WTC11 (cell line): Measurements from ENCODE around the gene RNPEPL1. TPM values are rescaled to one million over a fixed set of nuclear protein-coding genes. Genes with fewer than 3 reads are reported as not detected.

Experiments
- ATAC-seq: fragments of 200-7000 bp; cut with Tn5 transposase; 2 replicates; pipeline ENCODE4 v1.10.0; 2021; ENCODE audit warnings: mild to moderate bottlenecking, moderate library complexity
- CTCF ChIA-PET: fragments of 300-600 bp; sonication (Branson Sonifier 250); formaldehyde crosslinking; loops from one replicate; lab custom pipeline; 2021; ENCODE audit warnings: antibody characterized with exemption; lab: Charles Lee
- POLR2A ChIA-PET: fragments of 350-600 bp; sonication (Branson Sonifier 250); formaldehyde crosslinking; loops from one replicate; lab custom pipeline; 2021; ENCODE audit warnings: antibody characterized with exemption; lab: Charles Lee
- DNase-seq: peaks from one replicate; pipeline ENCODE4 v3.0.0; 2021; ENCODE audit warnings: low spot score
- H3K27ac Mint-ChIP-seq: 2 replicates; pipeline ENCODE4 v1.8.0; 2021; ENCODE audit warnings: mixed read lengths
- H3K27me3 Mint-ChIP-seq: 2 replicates; pipeline ENCODE4 v1.8.0; 2021; ENCODE audit warnings: low read depth, mild to moderate bottlenecking, moderate library complexity, mixed read lengths
- H3K36me3 Mint-ChIP-seq: 2 replicates; pipeline ENCODE4 v1.8.0; 2021; ENCODE audit warnings: mixed read lengths
- H3K4me1 Mint-ChIP-seq: 2 replicates; pipeline ENCODE4 v1.8.0; 2022; ENCODE audit warnings: mixed read lengths
- H3K4me3 Mint-ChIP-seq: 2 replicates; pipeline ENCODE4 v1.8.0; 2021; ENCODE audit warnings: mild to moderate bottlenecking, moderate library complexity, mixed read lengths
- H3K9me3 Mint-ChIP-seq: 2 replicates; pipeline ENCODE4 v1.8.0; 2021; ENCODE audit warnings: mixed read lengths
- ATF1 ChIP-seq: sonication (generic); formaldehyde crosslinking; IDR thresholded peaks from 2 replicates; pipeline ENCODE4 v1.8.1; 2023; ENCODE audit warnings: mild to moderate bottlenecking, moderate library complexity, missing genetic modification reagents
- EMX1 ChIP-seq: fragments of 250-450 bp; sonication (Bioruptor Pico); IDR thresholded peaks from 2 replicates; pipeline ENCODE4 v1.8.0; 2021; ENCODE audit warnings: mild to moderate bottlenecking
- ESRRA ChIP-seq: sonication (generic); formaldehyde crosslinking; IDR thresholded peaks from 2 replicates; pipeline ENCODE4 v1.8.1; 2022; ENCODE audit warnings: mild to moderate bottlenecking, missing genetic modification reagents, borderline replicate concordance
- ETV6 ChIP-seq: sonication (generic); formaldehyde crosslinking; IDR thresholded peaks from 2 replicates; pipeline ENCODE4 v1.8.1; 2022; ENCODE audit warnings: mild to moderate bottlenecking, missing genetic modification reagents
- FOXP1 ChIP-seq: sonication (generic); formaldehyde crosslinking; IDR thresholded peaks from 2 replicates; pipeline ENCODE4 v1.8.0; 2022; ENCODE audit warnings: missing genetic modification reagents, mild to moderate bottlenecking, moderate library complexity, borderline replicate concordance
- GABPB1 ChIP-seq: sonication (generic); formaldehyde crosslinking; IDR thresholded peaks from 2 replicates; pipeline ENCODE4 v1.8.1; 2023; ENCODE audit warnings: mild to moderate bottlenecking, missing genetic modification reagents
- GRHL2 ChIP-seq: fragments of 250-450 bp; sonication (Bioruptor Pico); IDR thresholded peaks from 2 replicates; pipeline ENCODE4 v1.8.0; 2022; ENCODE audit warnings: mild to moderate bottlenecking, moderate library complexity; ENCODE audit not compliant: insufficient replicate concordance, severe bottlenecking
- GTF2I ChIP-seq: fragments of 250-450 bp; sonication (Bioruptor Pico); conservative IDR thresholded peaks from 2 replicates; pipeline ENCODE4 v1.4.0; 2021; ENCODE audit warnings: mild to moderate bottlenecking
- IRF1 ChIP-seq: sonication (generic); formaldehyde crosslinking; IDR thresholded peaks from 2 replicates; pipeline ENCODE4 v1.8.0; 2023; ENCODE audit warnings: missing genetic modification reagents
- NR1H2 ChIP-seq: sonication (generic); formaldehyde crosslinking; IDR thresholded peaks from 2 replicates; pipeline ENCODE4 v1.9.0; 2021; ENCODE audit warnings: mild to moderate bottlenecking, moderate library complexity, missing genetic modification reagents
- PRRX2 ChIP-seq: fragments of 250-450 bp; sonication (Bioruptor Pico); IDR thresholded peaks from 2 replicates; pipeline ENCODE4 v1.8.0; 2021; ENCODE audit warnings: mild to moderate bottlenecking
- RORB ChIP-seq: fragments of 250-450 bp; sonication (Bioruptor Pico); IDR thresholded peaks from 2 replicates; pipeline ENCODE4 v1.9.0; 2021; ENCODE audit warnings: mild to moderate bottlenecking
- SMAD4 ChIP-seq: sonication (generic); formaldehyde crosslinking; IDR thresholded peaks from 2 replicates; pipeline ENCODE4 v1.8.0; 2022; ENCODE audit warnings: mild to moderate bottlenecking, missing genetic modification reagents
- SOX15 ChIP-seq: fragments of 250-450 bp; sonication (Bioruptor Pico); IDR thresholded peaks from 2 replicates; pipeline ENCODE4 v1.9.0; 2021; ENCODE audit warnings: mild to moderate bottlenecking
- TEAD1 ChIP-seq: sonication (generic); formaldehyde crosslinking; IDR thresholded peaks from 2 replicates; pipeline ENCODE4 v1.8.0; 2022; ENCODE audit warnings: mild to moderate bottlenecking, missing genetic modification reagents
- ZNF138 ChIP-seq: sonication (generic); formaldehyde crosslinking; conservative IDR thresholded peaks from 2 replicates; pipeline ENCODE4 v1.8.1; 2022; ENCODE audit warnings: mild to moderate bottlenecking, moderate library complexity, missing genetic modification reagents
- ZNF281 ChIP-seq: sonication (generic); formaldehyde crosslinking; IDR thresholded peaks from 2 replicates; pipeline ENCODE4 v1.8.0; 2023; ENCODE audit warnings: mild to moderate bottlenecking, missing genetic modification reagents
- ZNF396 ChIP-seq: fragments of 250-450 bp; sonication (Bioruptor Pico); IDR thresholded peaks from 2 replicates; pipeline ENCODE4 v1.8.0; 2021; ENCODE audit warnings: mild to moderate bottlenecking, moderate library complexity, borderline replicate concordance
- ZNF416 ChIP-seq: fragments of 250-450 bp; sonication (Bioruptor Pico); IDR thresholded peaks from 2 replicates; pipeline ENCODE4 v1.9.0; 2021; ENCODE audit warnings: mild to moderate bottlenecking, inconsistent platforms
- ZNF423 ChIP-seq: fragments of 250-450 bp; sonication (Bioruptor Pico); IDR thresholded peaks from 2 replicates; pipeline ENCODE4 v2.1.2; 2022; ENCODE audit warnings: mild to moderate bottlenecking, moderate library complexity
- total RNA-seq: library from RNA; stranded (reverse); gene quantifications from 3 replicates; pipeline ENCODE4 v1.2.3, GENCODE V29; 2021
- TF ChIP-seq, protein P1 (sequence below): sonication (generic); formaldehyde crosslinking; IDR thresholded peaks from 2 replicates; pipeline ENCODE4 v1.8.0; 2023; ENCODE audit warnings: missing genetic modification reagents, mild to moderate bottlenecking, borderline replicate concordance
- TF ChIP-seq, protein P2 (sequence below): fragments of 250-450 bp; sonication (Bioruptor Pico); IDR thresholded peaks from 2 replicates; pipeline ENCODE4 v1.8.0; 2021; ENCODE audit warnings: mild to moderate bottlenecking
- TF ChIP-seq, protein P3 (sequence below): sonication (generic); formaldehyde crosslinking; IDR thresholded peaks from 2 replicates; pipeline ENCODE4 v1.8.1; 2022; ENCODE audit warnings: mild to moderate bottlenecking, missing genetic modification reagents, moderate library complexity, borderline replicate concordance
- TF ChIP-seq, protein P4 (sequence below): sonication (generic); formaldehyde crosslinking; IDR thresholded peaks from 2 replicates; pipeline ENCODE4 v1.8.0; 2022; ENCODE audit warnings: mild to moderate bottlenecking, missing genetic modification reagents
- TF ChIP-seq, protein P5 (sequence below): fragments of 250-450 bp; sonication (Bioruptor Pico); IDR thresholded peaks from 2 replicates; pipeline ENCODE4 v1.9.0; 2021; ENCODE audit warnings: mild to moderate bottlenecking

RNPEPL1 gene
- total RNA-seq, 1 experiment from 2014 or later = 18.8 TPM

DNA sequence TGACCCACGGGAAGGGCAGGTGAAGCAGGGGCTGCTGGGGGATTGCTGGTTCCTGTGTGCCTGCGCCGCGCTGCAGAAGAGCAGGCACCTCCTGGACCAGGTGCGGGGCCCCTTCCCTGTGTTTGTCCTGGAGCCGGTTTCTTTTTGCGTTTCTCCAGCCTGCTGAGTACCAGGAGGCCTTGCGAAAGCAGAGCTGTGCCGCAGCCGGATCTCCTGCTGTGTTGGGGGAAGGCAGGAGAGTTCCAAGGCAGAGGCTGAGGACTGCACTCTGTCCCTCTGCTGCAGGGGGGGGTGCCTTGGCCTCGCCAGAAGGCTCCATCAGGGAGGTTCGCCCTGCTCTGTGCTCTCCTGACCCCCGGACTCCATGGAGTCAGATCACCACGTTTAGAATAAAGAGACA, 21.1 kb downstream of the RNPEPL1 start (continued):
- TF ChIP-seq, protein P1, sequence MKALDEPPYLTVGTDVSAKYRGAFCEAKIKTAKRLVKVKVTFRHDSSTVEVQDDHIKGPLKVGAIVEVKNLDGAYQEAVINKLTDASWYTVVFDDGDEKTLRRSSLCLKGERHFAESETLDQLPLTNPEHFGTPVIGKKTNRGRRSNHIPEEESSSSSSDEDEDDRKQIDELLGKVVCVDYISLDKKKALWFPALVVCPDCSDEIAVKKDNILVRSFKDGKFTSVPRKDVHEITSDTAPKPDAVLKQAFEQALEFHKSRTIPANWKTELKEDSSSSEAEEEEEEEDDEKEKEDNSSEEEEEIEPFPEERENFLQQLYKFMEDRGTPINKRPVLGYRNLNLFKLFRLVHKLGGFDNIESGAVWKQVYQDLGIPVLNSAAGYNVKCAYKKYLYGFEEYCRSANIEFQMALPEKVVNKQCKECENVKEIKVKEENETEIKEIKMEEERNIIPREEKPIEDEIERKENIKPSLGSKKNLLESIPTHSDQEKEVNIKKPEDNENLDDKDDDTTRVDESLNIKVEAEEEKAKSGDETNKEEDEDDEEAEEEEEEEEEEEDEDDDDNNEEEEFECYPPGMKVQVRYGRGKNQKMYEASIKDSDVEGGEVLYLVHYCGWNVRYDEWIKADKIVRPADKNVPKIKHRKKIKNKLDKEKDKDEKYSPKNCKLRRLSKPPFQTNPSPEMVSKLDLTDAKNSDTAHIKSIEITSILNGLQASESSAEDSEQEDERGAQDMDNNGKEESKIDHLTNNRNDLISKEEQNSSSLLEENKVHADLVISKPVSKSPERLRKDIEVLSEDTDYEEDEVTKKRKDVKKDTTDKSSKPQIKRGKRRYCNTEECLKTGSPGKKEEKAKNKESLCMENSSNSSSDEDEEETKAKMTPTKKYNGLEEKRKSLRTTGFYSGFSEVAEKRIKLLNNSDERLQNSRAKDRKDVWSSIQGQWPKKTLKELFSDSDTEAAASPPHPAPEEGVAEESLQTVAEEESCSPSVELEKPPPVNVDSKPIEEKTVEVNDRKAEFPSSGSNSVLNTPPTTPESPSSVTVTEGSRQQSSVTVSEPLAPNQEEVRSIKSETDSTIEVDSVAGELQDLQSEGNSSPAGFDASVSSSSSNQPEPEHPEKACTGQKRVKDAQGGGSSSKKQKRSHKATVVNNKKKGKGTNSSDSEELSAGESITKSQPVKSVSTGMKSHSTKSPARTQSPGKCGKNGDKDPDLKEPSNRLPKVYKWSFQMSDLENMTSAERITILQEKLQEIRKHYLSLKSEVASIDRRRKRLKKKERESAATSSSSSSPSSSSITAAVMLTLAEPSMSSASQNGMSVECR (CRISPR knock-in tag) = no peak
- TF ChIP-seq SMAD4 (CRISPR knock-in tag) (no peak), ZNF281 (CRISPR knock-in tag) (no peak), PRRX2 (CRISPR knock-in tag) (no peak), EMX1 (CRISPR knock-in tag) (no peak), GRHL2 (CRISPR knock-in tag) (no peak), TEAD1 (CRISPR knock-in tag) (no peak), ZNF416 (CRISPR knock-in tag) (no peak), ZNF423 (CRISPR knock-in tag) (no peak), IRF1 (no peak), GTF2I (CRISPR knock-in tag) (no peak), ESRRA (no peak), ZNF138 (CRISPR knock-in tag) (no peak)
- TF ChIP-seq, protein P2, sequence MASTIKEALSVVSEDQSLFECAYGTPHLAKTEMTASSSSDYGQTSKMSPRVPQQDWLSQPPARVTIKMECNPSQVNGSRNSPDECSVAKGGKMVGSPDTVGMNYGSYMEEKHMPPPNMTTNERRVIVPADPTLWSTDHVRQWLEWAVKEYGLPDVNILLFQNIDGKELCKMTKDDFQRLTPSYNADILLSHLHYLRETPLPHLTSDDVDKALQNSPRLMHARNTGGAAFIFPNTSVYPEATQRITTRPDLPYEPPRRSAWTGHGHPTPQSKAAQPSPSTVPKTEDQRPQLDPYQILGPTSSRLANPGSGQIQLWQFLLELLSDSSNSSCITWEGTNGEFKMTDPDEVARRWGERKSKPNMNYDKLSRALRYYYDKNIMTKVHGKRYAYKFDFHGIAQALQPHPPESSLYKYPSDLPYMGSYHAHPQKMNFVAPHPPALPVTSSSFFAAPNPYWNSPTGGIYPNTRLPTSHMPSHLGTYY = no peak
- TF ChIP-seq, protein P3, sequence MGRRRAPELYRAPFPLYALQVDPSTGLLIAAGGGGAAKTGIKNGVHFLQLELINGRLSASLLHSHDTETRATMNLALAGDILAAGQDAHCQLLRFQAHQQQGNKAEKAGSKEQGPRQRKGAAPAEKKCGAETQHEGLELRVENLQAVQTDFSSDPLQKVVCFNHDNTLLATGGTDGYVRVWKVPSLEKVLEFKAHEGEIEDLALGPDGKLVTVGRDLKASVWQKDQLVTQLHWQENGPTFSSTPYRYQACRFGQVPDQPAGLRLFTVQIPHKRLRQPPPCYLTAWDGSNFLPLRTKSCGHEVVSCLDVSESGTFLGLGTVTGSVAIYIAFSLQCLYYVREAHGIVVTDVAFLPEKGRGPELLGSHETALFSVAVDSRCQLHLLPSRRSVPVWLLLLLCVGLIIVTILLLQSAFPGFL (CRISPR knock-in tag) = no peak

- ATAC-seq (no peak), DNase-seq (no peak)
- Mint-ChIP-seq H3K4me1 (peaks cover 19% of the 10 kb centered on the region), H3K27ac (no peak overlapping the region), H3K27me3 (no peaks in the 10 kb centered on the region), H3K9me3 (no peaks in the 10 kb centered on the region), H3K4me3 (no peak overlapping the region), H3K36me3 (0 out of 2 replicates have a peak, but pooled peaks cover 2% of the 10 kb centered on the region)
- CTCF ChIA-PET = interaction anchor here (0.8 to 1.1 kb wide), 3 partner anchors 14 to 26 kb away, joined by 3 read pairs; no protein-coding TSS in a partner anchor
- POLR2A ChIA-PET = no interaction called here
- TF ChIP-seq GABPB1 (CRISPR knock-in tag) = no peak
- TF ChIP-seq, protein P4, sequence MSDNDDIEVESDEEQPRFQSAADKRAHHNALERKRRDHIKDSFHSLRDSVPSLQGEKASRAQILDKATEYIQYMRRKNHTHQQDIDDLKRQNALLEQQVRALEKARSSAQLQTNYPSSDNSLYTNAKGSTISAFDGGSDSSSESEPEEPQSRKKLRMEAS (CRISPR knock-in tag) = no peak
- TF ChIP-seq FOXP1 (CRISPR knock-in tag) = no peak
- TF ChIP-seq RORB (CRISPR knock-in tag) = no peak
- TF ChIP-seq, protein P5, sequence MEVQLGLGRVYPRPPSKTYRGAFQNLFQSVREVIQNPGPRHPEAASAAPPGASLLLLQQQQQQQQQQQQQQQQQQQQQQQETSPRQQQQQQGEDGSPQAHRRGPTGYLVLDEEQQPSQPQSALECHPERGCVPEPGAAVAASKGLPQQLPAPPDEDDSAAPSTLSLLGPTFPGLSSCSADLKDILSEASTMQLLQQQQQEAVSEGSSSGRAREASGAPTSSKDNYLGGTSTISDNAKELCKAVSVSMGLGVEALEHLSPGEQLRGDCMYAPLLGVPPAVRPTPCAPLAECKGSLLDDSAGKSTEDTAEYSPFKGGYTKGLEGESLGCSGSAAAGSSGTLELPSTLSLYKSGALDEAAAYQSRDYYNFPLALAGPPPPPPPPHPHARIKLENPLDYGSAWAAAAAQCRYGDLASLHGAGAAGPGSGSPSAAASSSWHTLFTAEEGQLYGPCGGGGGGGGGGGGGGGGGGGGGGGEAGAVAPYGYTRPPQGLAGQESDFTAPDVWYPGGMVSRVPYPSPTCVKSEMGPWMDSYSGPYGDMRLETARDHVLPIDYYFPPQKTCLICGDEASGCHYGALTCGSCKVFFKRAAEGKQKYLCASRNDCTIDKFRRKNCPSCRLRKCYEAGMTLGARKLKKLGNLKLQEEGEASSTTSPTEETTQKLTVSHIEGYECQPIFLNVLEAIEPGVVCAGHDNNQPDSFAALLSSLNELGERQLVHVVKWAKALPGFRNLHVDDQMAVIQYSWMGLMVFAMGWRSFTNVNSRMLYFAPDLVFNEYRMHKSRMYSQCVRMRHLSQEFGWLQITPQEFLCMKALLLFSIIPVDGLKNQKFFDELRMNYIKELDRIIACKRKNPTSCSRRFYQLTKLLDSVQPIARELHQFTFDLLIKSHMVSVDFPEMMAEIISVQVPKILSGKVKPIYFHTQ (CRISPR knock-in tag) = no peak
- no peak for TF ChIP-seq PRRX2 (CRISPR knock-in tag)
- TF ChIP-seq ETV6 = no peak
- TF ChIP-seq ZNF396 = no peak
- TF ChIP-seq NR1H2 (CRISPR knock-in tag) = no peak
- no peak for TF ChIP-seq TEAD1 (CRISPR knock-in tag)
- TF ChIP-seq ATF1 (CRISPR knock-in tag) = no peak
- no peak for TF ChIP-seq SOX15 (CRISPR knock-in tag)
These were observed 21.7 kb downstream of the RNPEPL1 start for GRCh38 chr2:240589850-240590525.
